Common myeloid progenitor, CD34-positive (primary cell): ENCODE measurements around the gene OTUB2.

ENCODE experiments used
- CTCF ChIA-PET: fragments of 350-600 bp; sonication (Branson Sonifier 250); formaldehyde crosslinking; loops from one replicate; lab custom pipeline; 2021; ENCODE audit warnings: antibody characterized with exemption; lab: Charles Lee
- POLR2A ChIA-PET: fragments of 350-600 bp; sonication (Branson Sonifier 250); formaldehyde crosslinking; loops from one replicate; lab custom pipeline; 2021; ENCODE audit warnings: antibody characterized with exemption; lab: Charles Lee
- DNase-seq, 3 donors: peaks; one replicate each; pipeline versions ENCODE4 v3.0.0 to v3.0.0-alpha.2; 2013
- H3K27ac ChIP-seq, 2 experiments: 1 replicate in 1 of 2; 2 replicates in 1 of 2; pipeline ENCODE4 v1.7.0; 2013; ENCODE audit warnings: inconsistent platforms in 2 of 2, low read length in 2 of 2, mild to moderate bottlenecking in 2 of 2, low read depth in 1 of 2, moderate library complexity in 1 of 2; ENCODE audit not compliant: severe bottlenecking in 2 of 2, insufficient read depth in 1 of 2, poor library complexity in 1 of 2
- H3K27me3 ChIP-seq, 5 experiments: replicated peaks in 2 of 5; 1 replicate in 3 of 5; 2 replicates in 2 of 5; pipeline versions ENCODE4 v1.6.1 to v1.7.0; 2013; ENCODE audit warnings: low read length in 4 of 5, mild to moderate bottlenecking in 2 of 5, moderate library complexity in 2 of 5, inconsistent platforms in 1 of 5; ENCODE audit not compliant: insufficient read depth in 5 of 5, control insufficient read depth in 4 of 5
- H3K36me3 ChIP-seq, 4 experiments: 1 replicate in 2 of 4; 2 replicates in 2 of 4; pipeline versions ENCODE4 v1.6.1 to v1.7.0; 2013; ENCODE audit warnings: low read length in 3 of 4, control low read depth in 1 of 4, mild to moderate bottlenecking in 1 of 4; ENCODE audit not compliant: control insufficient read depth in 4 of 4, insufficient read depth in 4 of 4
- H3K4me1 ChIP-seq, 4 experiments: 1 replicate in 3 of 4; 2 replicates in 1 of 4; pipeline versions ENCODE4 v1.6.1 to v1.7.1; 2013; ENCODE audit warnings: low read length in 3 of 4, mild to moderate bottlenecking in 3 of 4, control low read depth in 1 of 4, inconsistent platforms in 1 of 4, moderate library complexity in 1 of 4; ENCODE audit not compliant: control insufficient read depth in 4 of 4, insufficient read depth in 4 of 4; ENCODE audit errors: control extremely low read depth in 1 of 4
- H3K4me3 ChIP-seq, 7 experiments: 1 replicate in 4 of 7; 2 replicates in 3 of 7; pipeline versions ENCODE4 v1.5.1 to v1.7.0; 2013; ENCODE audit warnings: mild to moderate bottlenecking in 7 of 7, low read length in 6 of 7, moderate library complexity in 6 of 7, inconsistent platforms in 2 of 7, low read depth in 2 of 7, control low read depth in 1 of 7; ENCODE audit not compliant: insufficient read depth in 4 of 7, control insufficient read depth in 1 of 7; ENCODE audit errors: extremely low read depth in 1 of 7
- H3K9me3 ChIP-seq, 5 experiments: 1 replicate in 4 of 5; 2 replicates in 1 of 5; pipeline versions ENCODE4 v1.6.1 to v1.7.1; 2013; ENCODE audit warnings: low read length in 4 of 5, mild to moderate bottlenecking in 2 of 5, inconsistent platforms in 1 of 5, low read depth in 1 of 5, moderate library complexity in 1 of 5; ENCODE audit not compliant: control insufficient read depth in 4 of 5, insufficient read depth in 2 of 5; ENCODE audit errors: control extremely low read depth in 1 of 5
- WGBS: methylation state at CpG from one replicate; pipeline ENCODE4 v1.1.5; 2013; ENCODE audit not compliant: insufficient coverage; 5-methylcytosine and 5-hydroxymethylcytosine counted together

OTUB2 gene

DNA sequence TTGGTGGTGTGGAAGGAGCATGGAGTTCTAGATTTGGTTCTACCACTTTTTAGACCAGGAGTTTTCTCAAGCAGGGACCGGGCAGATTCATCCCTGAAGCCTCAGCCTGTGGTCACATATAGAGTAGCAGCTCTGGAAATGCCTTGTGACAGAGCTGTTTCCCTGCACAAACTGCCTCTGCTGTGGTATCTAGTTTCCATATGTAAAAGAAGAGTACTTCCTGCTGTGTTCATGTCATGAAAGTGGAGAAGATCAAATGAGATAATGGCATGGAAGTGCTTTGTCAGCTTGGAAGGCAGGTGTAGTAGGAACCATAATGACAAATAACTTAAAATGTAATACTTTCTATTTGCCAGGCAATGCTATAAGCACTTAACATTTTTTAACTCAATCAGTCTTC, 26.1 kb downstream of the OTUB2 start:
- CTCF ChIA-PET = interaction anchor here (0.7 to 3.9 kb wide), 7 partner anchors 9 to 128 kb away, joined by 3 to 16 read pairs (median 5); no protein-coding TSS in a partner anchor
- POLR2A ChIA-PET = interaction anchor here (0.6 to 1.0 kb wide), 2 partner anchors 27 to 128 kb away, joined by 3 to 4 read pairs; no protein-coding TSS in a partner anchor
- 100% methylated on average over 1 of the region's 1 CpG for WGBS

DNA sequence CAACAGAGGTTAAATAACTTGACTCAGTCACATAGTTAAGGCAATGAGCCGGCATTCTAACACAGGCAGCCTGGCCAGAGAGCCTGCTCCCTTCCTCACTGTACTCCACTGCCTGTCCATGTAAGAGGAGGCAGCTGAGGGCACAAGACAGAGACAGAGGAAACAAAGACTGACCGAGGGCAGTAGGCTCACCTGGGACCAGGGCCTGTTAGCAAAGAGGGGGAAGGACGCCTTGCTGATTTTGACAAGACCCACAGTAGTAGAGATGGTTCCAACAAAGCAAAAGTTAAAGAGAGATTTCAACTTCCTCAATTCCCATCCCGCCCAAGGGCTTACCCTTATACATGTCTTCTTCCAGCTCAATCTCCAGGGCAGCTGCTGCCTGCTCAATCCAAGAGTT, 26.5 kb downstream of the OTUB2 start:
- Histone ChIP-seq H3K9me3 (no peaks in the 10 kb centered on the region), H3K27me3 (no peaks in the 10 kb centered on the region), H3K27ac (no peak overlapping the region), H3K4me1 (no peaks in the 10 kb centered on the region), H3K4me3 (no peak overlapping the region), H3K36me3 (peaks cover 26 to 96% (median 80%) of the 10 kb centered on the region in 4 experiments)
- 95% methylated on average over 4 of the region's 4 CpGs for WGBS
- DNase-seq = no peak
- CTCF ChIA-PET = interaction anchor here (1.2 to 3.9 kb wide), 4 partner anchors 10 to 85 kb away, joined by 3 to 15 read pairs (median 4); no protein-coding TSS in a partner anchor
- POLR2A ChIA-PET = interaction anchor here (1.0 kb wide), 1 partner anchor 27 kb away, joined by 4 read pairs; no protein-coding TSS in a partner anchor

More for the DNA sequence above, 26.1 kb downstream of the OTUB2 start:
- Histone ChIP-seq H3K27ac (no peak overlapping the region), H3K36me3 (peaks cover 28 to 96% (median 79%) of the 10 kb centered on the region in 4 experiments), H3K27me3 (no peaks in the 10 kb centered on the region), H3K4me3 (no peak overlapping the region), H3K4me1 (no peaks in the 10 kb centered on the region), H3K9me3 (no peaks in the 10 kb centered on the region)
- no peak for DNase-seq

DNA sequence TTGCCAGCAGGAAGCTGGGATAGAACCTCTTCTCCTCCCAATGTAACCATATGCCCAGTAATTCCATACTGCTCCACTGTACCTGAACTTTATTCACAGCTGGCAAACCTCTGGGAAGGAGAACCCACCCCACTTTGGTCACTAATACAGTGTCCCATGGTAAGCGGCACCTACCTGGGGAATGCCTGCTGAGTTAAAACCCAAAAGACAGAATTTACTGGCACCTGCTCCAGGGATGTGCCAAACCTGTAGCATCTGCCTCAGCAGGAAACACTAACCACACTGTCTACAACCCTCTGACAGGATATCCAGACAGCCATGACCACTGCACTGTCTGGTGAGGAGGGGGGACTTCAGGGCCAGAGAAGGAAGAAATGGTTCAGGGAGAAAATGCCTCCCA, 28.3 kb downstream of the OTUB2 start:
- ChIA-PET CTCF (interaction anchor here (0.9 to 3.9 kb wide), 4 partner anchors 10 to 82 kb away, joined by 3 to 15 read pairs (median 4); no protein-coding TSS in a partner anchor), POLR2A (no interaction called here)
- H3K9me3 ChIP-seq = no peaks in the 10 kb centered on the region
- no peak overlapping the region for H3K4me3 ChIP-seq
- H3K27ac ChIP-seq = no peak overlapping the region
- 100% methylated on average over 1 of the region's 1 CpG for WGBS
- H3K36me3 ChIP-seq = peaks cover 33 to 96% (median 77%) of the 10 kb centered on the region in 4 experiments
- H3K27me3 ChIP-seq = no peaks in the 10 kb centered on the region
- no peak for DNase-seq
- no peaks in the 10 kb centered on the region for H3K4me1 ChIP-seq

DNA sequence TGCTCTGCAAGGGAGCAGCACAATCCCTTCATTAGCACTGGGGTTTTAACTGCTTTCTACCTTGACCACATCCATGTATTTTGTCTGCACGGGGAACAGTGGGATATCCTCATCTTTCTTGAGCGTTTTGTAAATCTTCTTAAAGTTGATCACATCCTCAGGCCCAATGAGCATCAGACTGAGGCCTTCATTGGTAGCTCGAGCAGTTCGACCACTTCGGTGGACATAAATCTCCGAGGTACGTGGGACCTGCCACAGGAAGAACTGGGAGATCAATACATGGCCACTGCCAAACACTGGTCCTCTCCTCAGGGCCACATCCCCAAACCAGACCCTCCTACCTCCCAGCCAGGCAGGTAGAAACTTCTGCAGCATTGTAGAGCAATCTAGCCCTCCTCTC, 28.8 kb downstream of the OTUB2 start:
- no peaks in the 10 kb centered on the region for H3K27me3 ChIP-seq
- no peak overlapping the region for H3K27ac ChIP-seq
- no peaks in the 10 kb centered on the region for H3K4me1 ChIP-seq
- no peak overlapping the region for H3K4me3 ChIP-seq
- no peak for DNase-seq
- no peaks in the 10 kb centered on the region for H3K9me3 ChIP-seq
- ChIA-PET POLR2A (no interaction called here), CTCF (interaction anchor here (1.1 to 3.9 kb wide), 2 partner anchors 10 to 27 kb away, joined by 3 to 15 read pairs; no protein-coding TSS in a partner anchor)
- H3K36me3 ChIP-seq = peaks cover 38 to 96% (median 79%) of the 10 kb centered on the region in 4 experiments
- 98% methylated on average over 6 of the region's 7 CpGs for WGBS

DNA sequence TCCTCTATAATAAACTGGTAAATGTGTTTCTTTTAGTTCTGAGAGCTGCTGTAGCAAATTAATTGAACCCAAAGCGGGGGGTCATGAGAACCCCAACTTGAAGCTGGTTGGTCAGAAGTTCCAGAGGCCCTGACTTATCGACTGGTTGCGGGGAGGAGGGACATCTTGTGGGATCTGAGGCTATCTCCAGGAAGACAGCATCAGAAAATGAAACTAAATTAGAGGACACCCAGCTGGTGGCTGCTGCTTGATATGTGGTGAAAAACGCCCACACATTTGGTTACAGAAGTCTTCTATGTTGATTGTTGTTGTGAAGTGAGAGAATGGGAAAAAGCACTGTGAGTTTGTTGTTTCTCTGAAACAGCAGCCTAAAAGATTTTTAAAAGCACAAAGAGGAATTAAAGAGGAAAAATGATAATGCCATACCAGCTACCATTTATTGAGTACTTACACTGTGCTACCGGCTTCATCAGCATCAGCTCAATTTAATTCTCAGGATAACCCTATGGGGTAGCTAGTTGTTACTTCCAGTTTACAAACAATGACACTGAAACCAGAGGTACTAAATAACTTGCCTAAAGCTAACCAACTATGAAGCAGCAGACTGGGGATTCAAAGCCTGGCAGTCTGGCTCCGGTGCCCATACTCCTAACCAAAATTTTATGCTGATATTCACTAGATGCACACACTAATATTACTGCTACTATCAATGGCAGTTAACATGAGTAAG, 30.6 kb downstream of the OTUB2 start:
- WGBS = 88% methylated on average over 5 of the region's 6 CpGs
- H3K9me3 ChIP-seq = no peaks in the 10 kb centered on the region
- H3K4me3 ChIP-seq = no peak overlapping the region
- peaks cover 33 to 96% (median 80%) of the 10 kb centered on the region in 4 experiments for H3K36me3 ChIP-seq
- no peaks in the 10 kb centered on the region for H3K4me1 ChIP-seq
- no peak for DNase-seq
- ChIA-PET POLR2A (interaction anchor here (0.6 kb wide), 1 partner anchor 1330 kb away, joined by 3 read pairs; no protein-coding TSS in a partner anchor), CTCF (interaction anchor here (0.9 to 3.5 kb wide), 8 partner anchors 11 to 80 kb away, joined by 3 to 14 read pairs (median 3); no protein-coding TSS in a partner anchor)
- no peak overlapping the region for H3K27ac ChIP-seq
- H3K27me3 ChIP-seq = no peaks in the 10 kb centered on the region

DNA sequence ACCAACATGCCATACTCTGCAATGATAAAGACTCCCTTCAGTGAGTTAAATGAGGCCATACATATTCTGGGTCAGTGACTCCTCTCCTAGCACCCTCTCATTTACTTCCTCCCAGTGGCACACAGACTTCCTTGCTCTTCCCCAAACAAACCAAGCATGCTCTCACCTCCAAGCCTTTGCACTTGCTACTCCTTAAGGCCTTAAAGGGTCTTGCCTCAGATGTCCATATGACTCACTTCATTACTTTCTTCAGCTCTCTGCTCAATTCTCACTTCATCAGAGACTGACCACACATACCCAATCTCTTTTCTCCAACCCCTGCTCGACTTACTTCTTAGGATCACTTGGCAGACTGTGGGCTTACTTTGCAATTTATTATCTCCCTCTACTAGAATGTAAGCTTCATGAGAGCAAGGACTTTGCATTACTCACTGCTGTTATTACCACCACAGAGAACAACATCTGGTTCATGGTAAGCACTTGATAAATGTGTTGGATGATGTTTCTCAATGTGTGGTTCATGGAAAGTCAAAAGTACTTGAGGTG, 32.1 kb downstream of the OTUB2 start:
- 100% methylated on average over 1 of the region's 1 CpG for WGBS
- Histone ChIP-seq H3K9me3 (no peaks in the 10 kb centered on the region), H3K36me3 (peaks cover 34 to 96% (median 72%) of the 10 kb centered on the region in 4 experiments), H3K4me3 (no peak overlapping the region), H3K27ac (no peak overlapping the region), H3K27me3 (no peaks in the 10 kb centered on the region), H3K4me1 (no peaks in the 10 kb centered on the region)
- POLR2A ChIA-PET = interaction anchor here (0.6 kb wide), 1 partner anchor 74 kb away, joined by 4 read pairs; no protein-coding TSS in a partner anchor
- no peak for DNase-seq
- CTCF ChIA-PET = interaction anchor here (1.0 to 3.5 kb wide), 6 partner anchors 9 to 84 kb away, joined by 3 to 14 read pairs (median 4); no protein-coding TSS in a partner anchor
